GM21360 (cell line): ENCODE data around the gene POLR2F.

ENCODE experiments used
- ATAC-seq: cut with Tn5 transposase; IDR thresholded peaks from one replicate; pipeline ENCODE4 v1.9.1; 2021; ENCODE audit warnings: mild to moderate bottlenecking, moderate library complexity; ENCODE audit not compliant: unreplicated experiment

POLR2F gene

GRCh38 chr22:37999640-38000272 is 46.3 kb downstream of the POLR2F start:
- no peak for ATAC-seq

- no peak for ATAC-seq
Measured at GRCh38 chr22:38005943-38006342, 52.4 kb downstream of the POLR2F start.

GRCh38 chr22:38006906-38007305 is 53.4 kb downstream of the POLR2F start:
- no peak for ATAC-seq

- no peak for ATAC-seq
Measured at GRCh38 chr22:38007330-38007902, 53.9 kb downstream of the POLR2F start.

- ATAC-seq = no peak
Measured at GRCh38 chr22:38009000-38009806, 55.7 kb downstream of the POLR2F start.

- no peak for ATAC-seq
Measured at GRCh38 chr22:38012604-38013072, 59.1 kb downstream of the POLR2F start.

- ATAC-seq = no peak
Measured at GRCh38 chr22:38014083-38014482, 60.6 kb downstream of the POLR2F start.

- no peak for ATAC-seq
Measured at GRCh38 chr22:38016182-38017151, 63.0 kb downstream of the POLR2F start.

- ATAC-seq = no peak
Measured at GRCh38 chr22:38017272-38017920, 63.9 kb downstream of the POLR2F start.

GRCh38 chr22:38017939-38018885 is 64.7 kb downstream of the POLR2F start:
- ATAC-seq = no peak
